DND-41 (cell line): ENCODE measurements around the gene ALOX12.

Experiments
- ATAC-seq: fragments of 200-7000 bp; cut with Tn5 transposase; 3 replicates; pipeline ENCODE4 v1.9.1; 2021; ENCODE audit warnings: low read depth; ENCODE audit not compliant: insufficient read depth
- DNase-seq: peaks from one replicate; pipeline ENCODE4 v3.0.0-alpha.2; 2020
- H2AFZ ChIP-seq: 2 replicates; pipeline ENCODE4 v1.6.0; 2012; ENCODE audit warnings: low read depth, low read length
- H3K27ac ChIP-seq: 2 replicates; pipeline ENCODE4 v1.5.1; 2012; ENCODE audit warnings: low read length, inconsistent platforms
- H3K27me3 ChIP-seq: fragments of 200-600 bp; sonication (generic); 2 replicates; pipeline ENCODE4 v1.6.0; 2012; ENCODE audit warnings: low read length, mild to moderate bottlenecking, inconsistent platforms; ENCODE audit not compliant: insufficient read depth, poor library complexity
- H3K36me3 ChIP-seq: 2 replicates; pipeline ENCODE4 v1.5.1; 2012; ENCODE audit warnings: low read length, inconsistent platforms; ENCODE audit not compliant: insufficient read depth
- H3K4me1 ChIP-seq: 2 replicates; pipeline ENCODE4 v1.5.1; 2012; ENCODE audit warnings: mild to moderate bottlenecking, low read length; ENCODE audit not compliant: insufficient read depth
- H3K4me2 ChIP-seq: 2 replicates; pipeline ENCODE4 v1.6.0; 2012; ENCODE audit warnings: mild to moderate bottlenecking, moderate library complexity, low read length, inconsistent platforms; ENCODE audit not compliant: insufficient read depth
- H3K4me3 ChIP-seq, 2 experiments: fragments of 200-600 bp in 1 of 2; shearing (Covaris generic) in 1 of 2; 2 replicates each; pipeline ENCODE4 v1.5.1; 2012 to 2016; ENCODE audit warnings: inconsistent platforms in 2 of 2, low read length in 2 of 2, mild to moderate bottlenecking in 2 of 2, low read depth in 1 of 2, moderate library complexity in 1 of 2
- H3K79me2 ChIP-seq: 2 replicates; pipeline ENCODE4 v1.6.0; 2012; ENCODE audit warnings: low read length, inconsistent platforms; ENCODE audit not compliant: insufficient read depth
- H3K9ac ChIP-seq: 2 replicates; pipeline ENCODE4 v1.6.0; 2012; ENCODE audit warnings: low read depth, mild to moderate bottlenecking, inconsistent platforms, low read length, moderate library complexity
- H3K9me3 ChIP-seq: 2 replicates; pipeline ENCODE4 v1.5.1; 2012; ENCODE audit warnings: low read length, moderate library complexity, mild to moderate bottlenecking, inconsistent platforms; ENCODE audit not compliant: insufficient read depth, severe bottlenecking
- H4K20me1 ChIP-seq: 2 replicates; pipeline ENCODE4 v1.6.0; 2012; ENCODE audit warnings: low read length; ENCODE audit not compliant: insufficient read depth
- CTCF ChIP-seq: IDR thresholded peaks from 2 replicates; pipeline ENCODE4 v1.5.1; 2012; ENCODE audit warnings: borderline replicate concordance, low read length, moderate library complexity, mild to moderate bottlenecking; ENCODE audit not compliant: poor library complexity, severe bottlenecking; ENCODE audit errors: extremely low read depth
- EZH2 ChIP-seq: IDR thresholded peaks from 3 replicates; pipeline ENCODE4 v1.6.1; 2012; ENCODE audit warnings: borderline replicate concordance, low read depth, mild to moderate bottlenecking, moderate library complexity, low read length, inconsistent platforms; ENCODE audit not compliant: severe bottlenecking

ALOX12 gene

DNA sequence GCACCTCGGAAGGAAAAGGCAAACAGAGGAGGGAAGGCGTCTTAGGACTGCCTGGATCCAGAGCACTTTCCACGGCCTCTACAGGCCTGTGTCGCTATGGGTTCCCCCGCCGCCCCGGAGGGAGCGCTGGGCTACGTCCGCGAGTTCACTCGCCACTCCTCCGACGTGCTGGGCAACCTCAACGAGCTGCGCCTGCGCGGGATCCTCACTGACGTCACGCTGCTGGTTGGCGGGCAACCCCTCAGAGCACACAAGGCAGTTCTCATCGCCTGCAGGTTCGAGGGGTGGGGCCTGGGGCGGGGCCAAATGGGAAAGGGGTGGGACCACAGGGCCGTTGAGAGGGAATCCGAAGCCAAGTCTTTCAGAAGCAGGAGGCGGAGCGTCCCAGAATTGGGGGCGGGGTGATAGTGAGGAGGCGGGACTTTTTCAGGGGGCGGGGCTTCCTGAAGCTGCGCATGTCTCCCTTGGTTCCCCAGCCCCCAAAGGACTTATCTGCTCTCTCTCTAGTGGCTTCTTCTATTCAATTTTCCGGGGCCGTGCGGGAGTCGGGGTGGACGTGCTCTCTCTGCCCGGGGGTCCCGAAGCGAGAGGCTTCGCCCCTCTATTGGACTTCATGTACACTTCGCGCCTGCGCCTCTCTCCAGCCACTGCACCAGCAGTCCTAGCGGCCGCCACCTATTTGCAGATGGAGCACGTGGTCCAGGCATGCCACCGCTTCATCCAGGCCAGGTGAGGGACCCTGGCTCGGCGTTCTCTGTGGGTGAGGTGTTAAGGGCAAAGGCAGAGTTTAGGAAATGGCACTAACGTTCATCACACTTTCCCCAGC lies 27.9 kb downstream of the ALOX12 start:
- TF ChIP-seq CTCF: no peak
- no peak for TF ChIP-seq EZH2
- H3K27me3 ChIP-seq: no peaks in the 10 kb centered on the region
- H3K4me2 ChIP-seq: no peak overlapping the region
- peaks cover 14% of the 10 kb centered on the region for H3K4me1 ChIP-seq
- H3K9ac ChIP-seq: no peak overlapping the region
- no peaks in the 10 kb centered on the region for H3K36me3 ChIP-seq
- no peak overlapping the region for H3K27ac ChIP-seq
- H3K79me2 ChIP-seq: no peaks in the 10 kb centered on the region
- H3K4me3 ChIP-seq: no peak overlapping the region
- no peak overlapping the region for H2AFZ ChIP-seq
- no peaks in the 10 kb centered on the region for H4K20me1 ChIP-seq
- H3K9me3 ChIP-seq: no peaks in the 10 kb centered on the region
- ATAC-seq (no peak), DNase-seq (peak; percentile 39)

DNA sequence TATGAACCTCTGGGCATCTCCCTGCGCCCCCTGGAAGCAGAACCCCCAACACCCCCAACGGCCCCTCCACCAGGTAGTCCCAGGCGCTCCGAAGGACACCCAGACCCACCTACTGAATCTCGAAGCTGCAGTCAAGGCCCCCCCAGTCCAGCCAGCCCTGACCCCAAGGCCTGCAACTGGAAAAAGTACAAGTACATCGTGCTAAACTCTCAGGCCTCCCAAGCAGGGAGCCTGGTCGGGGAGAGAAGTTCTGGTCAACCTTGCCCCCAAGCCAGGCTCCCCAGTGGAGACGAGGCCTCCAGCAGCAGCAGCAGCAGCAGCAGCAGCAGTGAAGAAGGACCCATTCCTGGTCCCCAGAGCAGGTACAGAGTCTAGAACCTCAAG lies 28.5 kb downstream of the ALOX12 start:
- no peaks in the 10 kb centered on the region for H3K79me2 ChIP-seq
- ATAC-seq (no peak), DNase-seq (no peak)
- H3K4me2 ChIP-seq: no peak overlapping the region
- no peak overlapping the region for H3K4me3 ChIP-seq
- H3K27me3 ChIP-seq: no peaks in the 10 kb centered on the region
- peaks cover 16% of the 10 kb centered on the region for H3K4me1 ChIP-seq
- TF ChIP-seq CTCF: no peak
- no peak for TF ChIP-seq EZH2
- H4K20me1 ChIP-seq: no peaks in the 10 kb centered on the region
- H3K27ac ChIP-seq: no peak overlapping the region
- H3K9me3 ChIP-seq: no peaks in the 10 kb centered on the region
- no peak overlapping the region for H3K9ac ChIP-seq
- H2AFZ ChIP-seq: no peak overlapping the region
- H3K36me3 ChIP-seq: no peaks in the 10 kb centered on the region

- H3K79me2 ChIP-seq: no peaks in the 10 kb centered on the region
- H3K4me3 ChIP-seq: no peak overlapping the region
- H4K20me1 ChIP-seq: no peaks in the 10 kb centered on the region
- H3K9me3 ChIP-seq: no peaks in the 10 kb centered on the region
- peaks cover 25% of the 10 kb centered on the region for H3K4me1 ChIP-seq
- ATAC-seq (no peak), DNase-seq (no peak)
- H3K27ac ChIP-seq: no peak overlapping the region
- no peaks in the 10 kb centered on the region for H3K36me3 ChIP-seq
- TF ChIP-seq EZH2 (no peak), CTCF (no peak)
- no peaks in the 10 kb centered on the region for H3K27me3 ChIP-seq
- H2AFZ ChIP-seq: no peak overlapping the region
- H3K4me2 ChIP-seq: no peak overlapping the region
- no peak overlapping the region for H3K9ac ChIP-seq
Observed at GRCh38 chr17:7025245-7025644, 29.4 kb downstream of the ALOX12 start.
